PC-9 (cell line): ENCODE measurements around the gene PITHD1. TPM values are rescaled to one million over a fixed set of nuclear protein-coding genes. Genes with fewer than 3 reads are reported as not detected.

ENCODE experiments used
- BruUV-seq: library from RNA; stranded (reverse); fragments of 400-500 nt; replicated peaks from 2 replicates; lab custom pipeline; 2021; lab: Mats Ljungman, UMichigan
- CTCF ChIA-PET: fragments of 300-600 bp; sonication (Branson Sonifier 250); formaldehyde crosslinking; loops from one replicate; lab custom pipeline; 2022; ENCODE audit warnings: antibody characterized with exemption; lab: Charles Lee
- POLR2A ChIA-PET: fragments of 300-600 bp; sonication (Branson Sonifier 250); formaldehyde crosslinking; loops from one replicate; lab custom pipeline; 2022; ENCODE audit warnings: antibody characterized with exemption; ENCODE audit not compliant: unreplicated experiment; lab: Charles Lee
- DNase-seq, 2 experiments: peaks; one replicate each; pipeline versions ENCODE4 v3.0.0 to v3.0.0-alpha.2; 2015 to 2022; ENCODE audit warnings: mixed read lengths in 1 of 2
- H2AFZ ChIP-seq: fragments of 200-600 bp; sonication (generic); 2 replicates; pipeline ENCODE4 v1.8.1; 2017; ENCODE audit warnings: antibody characterized with exemption
- H3F3A ChIP-seq: fragments of 200-600 bp; sonication (generic); 2 replicates; pipeline ENCODE4 v1.8.1; 2017; ENCODE audit warnings: antibody characterized with exemption, mild to moderate bottlenecking, low read depth; ENCODE audit not compliant: insufficient read depth
- H3K27ac ChIP-seq: fragments of 200-600 bp; sonication (generic); 2 replicates; pipeline ENCODE4 v1.6.1; 2016; ENCODE audit warnings: mixed run types
- H3K27me3 ChIP-seq: fragments of 200-600 bp; sonication (generic); 2 replicates; pipeline ENCODE4 v1.6.1; 2016; ENCODE audit warnings: low read depth, mixed run types; ENCODE audit not compliant: insufficient read depth
- H3K36me3 ChIP-seq: fragments of 200-600 bp; sonication (generic); 2 replicates; pipeline ENCODE4 v1.6.1; 2016; ENCODE audit warnings: low read depth, mixed run types
- H3K4me1 ChIP-seq: fragments of 200-600 bp; sonication (generic); replicated peaks from 2 replicates; pipeline ENCODE4 v1.6.1; 2016; ENCODE audit warnings: mixed run types; ENCODE audit not compliant: insufficient read depth
- H3K4me2 ChIP-seq: fragments of 200-600 bp; sonication (generic); 2 replicates; pipeline ENCODE4 v1.6.1; 2017; ENCODE audit warnings: mixed run types
- H3K4me3 ChIP-seq: fragments of 200-600 bp; sonication (generic); 2 replicates; pipeline ENCODE4 v1.6.1; 2016; ENCODE audit warnings: mixed run types
- H3K79me2 ChIP-seq: fragments of 200-600 bp; sonication (generic); 2 replicates; pipeline ENCODE4 v1.6.1; 2017; ENCODE audit warnings: low read depth, mixed run types
- H3K9me2 ChIP-seq: fragments of 200-600 bp; sonication (generic); 2 replicates; pipeline ENCODE4 v1.8.1; 2017; ENCODE audit warnings: mild to moderate bottlenecking; ENCODE audit not compliant: insufficient read depth
- H3K9me3 ChIP-seq: fragments of 200-600 bp; sonication (generic); 2 replicates; pipeline ENCODE4 v1.8.1; 2016; ENCODE audit warnings: low read depth; ENCODE audit not compliant: insufficient read depth
- H4K20me1 ChIP-seq: fragments of 200-600 bp; sonication (generic); 2 replicates; pipeline ENCODE4 v1.8.1; 2017; ENCODE audit not compliant: insufficient read depth
- EZH2 ChIP-seq: fragments of 200-600 bp; sonication (generic); IDR thresholded peaks from 2 replicates; pipeline ENCODE4 v1.8.0; 2017; ENCODE audit warnings: antibody characterized with exemption, low read depth
- intact Hi-C: fragments of 100-400 bp; cut with micrococcal nuclease; formaldehyde crosslinking; loops from one replicate; pipeline ENCODE4 v1.10.0; 2022; ENCODE audit not compliant: unreplicated experiment
- total RNA-seq: library from RNA; stranded (reverse); gene quantifications from 2 replicates; pipeline ENCODE4 v1.2.3, GENCODE V29; 2021
- TF ChIP-seq, protein P1 (sequence below): fragments of 200-600 bp; sonication (generic); conservative IDR thresholded peaks from 2 replicates; pipeline ENCODE4 v1.6.1; 2017; ENCODE audit warnings: mixed run types, antibody characterized with exemption, mild to moderate bottlenecking, moderate library complexity

The PITHD1 gene
- total RNA-seq, 1 experiment from 2014 or later: 38.5 TPM

DNA sequence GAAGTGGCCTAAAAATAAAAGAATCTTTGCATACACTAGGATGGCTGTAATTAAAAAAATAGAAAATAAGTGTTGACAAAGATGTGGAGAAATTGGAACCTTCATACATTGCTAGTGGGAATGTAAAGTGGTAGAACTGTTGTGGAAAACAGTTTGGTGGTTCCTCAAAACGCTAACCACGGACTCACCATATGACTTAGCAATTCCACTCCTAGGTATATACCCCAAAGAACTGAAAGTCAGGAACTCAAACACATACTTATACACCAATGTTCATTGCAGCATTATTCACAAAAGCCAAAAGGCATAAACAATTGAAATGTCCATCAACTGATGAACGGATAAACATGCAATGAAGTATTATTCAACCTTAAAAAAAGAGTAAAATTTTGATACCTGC, 57.8 kb downstream of the PITHD1 start:
- no TSS peak for BruUV-seq
- ChIA-PET CTCF (no interaction called here), POLR2A (no interaction called here)
- no peak overlapping the region for H3K27ac ChIP-seq
- intact Hi-C loops: no loop called here
- H3K4me3 ChIP-seq: no peak overlapping the region
- H3K4me1 ChIP-seq: no peaks in the 10 kb centered on the region
- H2AFZ ChIP-seq: no peak overlapping the region
- no peaks in the 10 kb centered on the region for H3K9me2 ChIP-seq
- H3K9me3 ChIP-seq: no peaks in the 10 kb centered on the region
- no peak overlapping the region for H3K4me2 ChIP-seq
- no peaks in the 10 kb centered on the region for H3K27me3 ChIP-seq
- H3K36me3 ChIP-seq: no peaks in the 10 kb centered on the region
- TF ChIP-seq EZH2: no peak
- TF ChIP-seq, protein P1, sequence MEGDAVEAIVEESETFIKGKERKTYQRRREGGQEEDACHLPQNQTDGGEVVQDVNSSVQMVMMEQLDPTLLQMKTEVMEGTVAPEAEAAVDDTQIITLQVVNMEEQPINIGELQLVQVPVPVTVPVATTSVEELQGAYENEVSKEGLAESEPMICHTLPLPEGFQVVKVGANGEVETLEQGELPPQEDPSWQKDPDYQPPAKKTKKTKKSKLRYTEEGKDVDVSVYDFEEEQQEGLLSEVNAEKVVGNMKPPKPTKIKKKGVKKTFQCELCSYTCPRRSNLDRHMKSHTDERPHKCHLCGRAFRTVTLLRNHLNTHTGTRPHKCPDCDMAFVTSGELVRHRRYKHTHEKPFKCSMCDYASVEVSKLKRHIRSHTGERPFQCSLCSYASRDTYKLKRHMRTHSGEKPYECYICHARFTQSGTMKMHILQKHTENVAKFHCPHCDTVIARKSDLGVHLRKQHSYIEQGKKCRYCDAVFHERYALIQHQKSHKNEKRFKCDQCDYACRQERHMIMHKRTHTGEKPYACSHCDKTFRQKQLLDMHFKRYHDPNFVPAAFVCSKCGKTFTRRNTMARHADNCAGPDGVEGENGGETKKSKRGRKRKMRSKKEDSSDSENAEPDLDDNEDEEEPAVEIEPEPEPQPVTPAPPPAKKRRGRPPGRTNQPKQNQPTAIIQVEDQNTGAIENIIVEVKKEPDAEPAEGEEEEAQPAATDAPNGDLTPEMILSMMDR: no peak
- H4K20me1 ChIP-seq: no peaks in the 10 kb centered on the region
- no peaks in the 10 kb centered on the region for H3F3A ChIP-seq
- H3K79me2 ChIP-seq: no peaks in the 10 kb centered on the region
- no peak for DNase-seq

Other genes with a start within 250 kb of the PITHD1 start
- 7.6 and 9.0 TPM in 2 replicates for gene E2F2, start 247.2 kb upstream of the PITHD1 start, total RNA-seq
- 10.4 and 24.7 TPM in 2 replicates for gene ID3, start 218.9 kb upstream of the PITHD1 start, total RNA-seq
- 1,015 and 1,205 TPM in 2 replicates for gene RPL11, start 86.6 kb upstream of the PITHD1 start, total RNA-seq
- 26.2 and 26.4 TPM in 2 replicates for gene ELOA, start 34.9 kb upstream of the PITHD1 start, total RNA-seq
- 90.1 and 94.9 TPM in 2 replicates for gene LYPLA2, start 12.7 kb downstream of the PITHD1 start, total RNA-seq
- gene GALE, start 22.3 kb downstream of the PITHD1 start, total RNA-seq: 40.5 and 45.8 TPM in 2 replicates
- gene HMGCL, start 47.0 kb downstream of the PITHD1 start, total RNA-seq: 43.2 and 53.4 TPM in 2 replicates
- 29.0 and 30.9 TPM in 2 replicates for gene FUCA1, start 89.9 kb downstream of the PITHD1 start, total RNA-seq
- not detected in 2 replicates for gene CNR2, start 134.9 kb downstream of the PITHD1 start, total RNA-seq
- 58.4 and 67.7 TPM in 2 replicates for gene PNRC2, start 181.4 kb downstream of the PITHD1 start, total RNA-seq
- 77.3 and 96.2 TPM in 2 replicates for gene SRSF10, start 201.9 kb downstream of the PITHD1 start, total RNA-seq